Bronchial epithelial cell (primary cell): ENCODE measurements around the gene MMD. TPM values are rescaled to one million over a fixed set of nuclear protein-coding genes. Genes with fewer than 3 reads are reported as not detected.
"Not testable (repeated sequence)": the region's sequence is repeated elsewhere in the genome, so short reads cannot be mapped to it uniquely, and the experiment has no call there.

ENCODE experiments used
- DNase-seq: peaks from one replicate; pipeline ENCODE4 v3.0.0-alpha.2; 2010; ENCODE audit warnings: low read depth
- FAIRE-seq: peaks from 2 replicates; lab custom pipeline; 2011; peaks lifted over from hg19 to GRCh38; lab: Jason Lieb, UNC
- H3K27me3 ChIP-seq: 2 replicates; pipeline ENCODE4 v1.5.1; 2011; ENCODE audit warnings: low read length; ENCODE audit not compliant: control insufficient read depth, insufficient read depth
- H3K36me3 ChIP-seq: 2 replicates; pipeline ENCODE4 v1.5.1; 2011; ENCODE audit warnings: low read length; ENCODE audit not compliant: control insufficient read depth, insufficient read depth
- H3K4me3 ChIP-seq: 2 replicates; pipeline ENCODE4 v1.5.1; 2011; ENCODE audit warnings: mild to moderate bottlenecking, low read depth, low read length, control low read depth
- CTCF ChIP-seq: IDR thresholded peaks from 2 replicates; pipeline ENCODE4 v1.5.1; 2011; ENCODE audit warnings: mild to moderate bottlenecking, moderate library complexity, low read length, control low read depth, inconsistent platforms; ENCODE audit not compliant: insufficient read depth, severe bottlenecking
- total RNA-seq: library from RNA; depleted of rRNA; stranded (reverse); fragments of >200 nt; gene quantifications from 2 replicates; pipeline ENCODE4 v1.2.1, GENCODE V29; 2014

MMD gene
- total RNA-seq, 1 donor from 2014 or later: 6.3 TPM

DNA sequence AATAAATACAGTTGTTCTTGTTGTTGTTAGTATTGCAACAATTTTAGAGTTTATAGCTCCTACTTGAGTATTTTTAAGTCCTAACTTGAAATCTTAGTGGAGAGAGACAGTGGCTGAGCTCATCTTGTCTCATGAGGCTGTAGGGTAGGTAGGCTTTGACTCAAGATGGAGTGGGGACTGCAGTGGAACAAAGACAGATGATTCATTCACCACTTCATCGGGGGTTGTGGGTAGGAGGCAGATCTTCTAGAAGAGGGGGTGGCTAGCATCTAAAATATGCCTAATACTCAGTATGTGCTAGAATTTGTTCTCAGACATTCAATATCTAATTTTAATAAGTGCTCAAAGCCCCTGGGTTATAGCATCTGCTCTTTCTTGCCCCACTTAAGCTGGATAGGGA, 13.1 kb upstream of the MMD start:
- DNase-seq (peak; percentile 61), FAIRE-seq (no peak)
- Histone ChIP-seq H3K27me3 (no peaks in the 10 kb centered on the region), H3K36me3 (no peaks in the 10 kb centered on the region), H3K4me3 (no peak overlapping the region)
- no peak for TF ChIP-seq CTCF

- H3K36me3 ChIP-seq: no peaks in the 10 kb centered on the region
- H3K4me3 ChIP-seq: no peak overlapping the region
- peak; percentile 96 for DNase-seq
- no peak for FAIRE-seq
- no peak for TF ChIP-seq CTCF
- H3K27me3 ChIP-seq: no peaks in the 10 kb centered on the region
Observed at GRCh38 chr17:55433629-55434422, 12.2 kb upstream of the MMD start.

DNA sequence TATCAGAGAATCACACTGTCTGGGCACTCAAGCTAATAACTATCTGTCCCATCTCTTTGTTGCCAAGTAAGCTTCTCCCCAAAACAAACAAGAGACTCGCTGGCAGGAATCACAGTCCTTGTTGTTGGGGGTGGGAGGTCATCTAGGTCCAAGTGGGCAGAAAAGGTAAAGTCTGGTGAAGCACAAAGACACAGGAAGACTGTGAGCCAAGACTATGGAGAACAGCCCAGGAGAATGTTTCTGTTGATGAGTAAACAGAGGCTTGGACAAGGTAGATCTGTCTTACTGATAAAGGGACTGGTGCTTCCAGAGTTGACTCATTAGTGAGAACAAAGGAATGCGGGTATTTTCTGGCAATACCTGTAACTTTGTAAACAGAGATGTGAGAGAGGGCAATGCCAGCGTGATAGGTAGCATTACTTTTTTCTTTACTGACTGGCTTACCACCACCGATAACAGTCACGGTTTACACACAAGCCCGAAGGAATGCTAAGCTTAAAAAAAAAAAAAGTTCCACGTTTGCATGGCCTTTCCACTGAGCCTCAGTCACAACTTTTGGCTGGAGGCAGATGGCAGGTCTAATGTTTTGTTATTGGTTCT, 11.5 kb upstream of the MMD start:
- Histone ChIP-seq H3K36me3 (no peaks in the 10 kb centered on the region), H3K4me3 (no peak overlapping the region), H3K27me3 (no peaks in the 10 kb centered on the region)
- DNase-seq: peak; percentile 99
- no peak for TF ChIP-seq CTCF
- no peak for FAIRE-seq

- DNase-seq: peak; percentile 43
- TF ChIP-seq CTCF: no peak
- FAIRE-seq: no peak
- H3K4me3 ChIP-seq: no peak overlapping the region
- H3K36me3 ChIP-seq: no peaks in the 10 kb centered on the region
- H3K27me3 ChIP-seq: no peaks in the 10 kb centered on the region
Observed at GRCh38 chr17:55432358-55433028, 10.9 kb upstream of the MMD start.

GRCh38 chr17:55431914-55432313, 10.3 kb upstream of the MMD start:
- H3K4me3 ChIP-seq, FAIRE-seq, DNase-seq, H3K36me3 ChIP-seq, H3K27me3 ChIP-seq: not testable (repeated sequence)
